Stimulated activated CD4-positive, alpha-beta T cell treated with anti-CD3 and anti-CD28 coated beads, Interleukin-2, amount 100 ng/mL, for 48 hours (primary cell): ENCODE data around the gene ENTPD7.

Source experiments
- DNase-seq, 2 donors: peaks; one replicate each; pipeline ENCODE4 v3.0.0-alpha.2; 2020

The ENTPD7 gene

DNA sequence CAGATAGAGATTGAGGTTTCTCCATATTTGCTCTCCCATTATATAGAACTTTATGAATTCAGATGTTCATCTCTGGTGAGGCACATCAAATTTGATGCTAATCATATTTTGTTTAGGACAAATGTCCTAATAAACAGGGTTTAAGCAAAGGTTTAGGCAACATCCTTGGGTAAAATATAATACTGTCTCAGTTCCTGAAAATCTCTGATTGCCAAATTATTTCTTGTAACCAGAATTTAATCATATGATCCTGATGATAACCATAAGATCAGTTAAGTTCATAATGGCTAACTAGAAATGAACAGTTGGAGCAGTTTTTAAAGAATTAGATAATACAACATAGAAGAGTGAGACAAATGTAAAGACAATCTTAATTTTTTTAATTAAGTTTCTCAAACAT is 91.3 kb downstream of the ENTPD7 start:
- no peak for DNase-seq

DNA sequence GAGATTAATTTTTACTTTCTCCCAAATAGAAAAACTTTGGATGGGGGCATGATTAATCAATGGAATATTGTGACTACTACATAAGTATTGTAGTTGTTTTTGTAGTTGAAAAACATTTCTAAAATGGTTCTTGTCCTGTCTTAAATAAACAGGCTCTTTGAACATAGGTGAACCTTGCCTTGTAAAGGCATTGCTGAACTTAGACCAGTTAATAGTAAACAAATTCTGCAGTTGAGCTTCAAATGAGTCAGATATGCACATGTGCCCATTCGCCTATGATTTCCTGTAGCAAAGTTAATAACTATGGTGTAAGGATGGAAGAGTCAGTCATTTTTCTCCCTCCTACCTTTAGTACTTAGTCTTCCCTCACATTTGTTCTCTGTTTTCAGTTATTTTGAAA is 95.4 kb downstream of the ENTPD7 start:
- no peak for DNase-seq
